ENCODE measurements around the gene PDLIM3. TPM values are rescaled to one million over a fixed set of nuclear protein-coding genes. Genes with fewer than 3 reads are reported as not detected.
A peak's percentile ranks its signal among the peaks of the same experiment; 100 is the strongest.
"Not testable (repeated sequence)": the region's sequence is repeated elsewhere in the genome, so short reads cannot be mapped to it uniquely, and the experiment has no call there.

Gene PDLIM3
- total RNA-seq, 2 donors from 2014 or later, result 4.3 to 30.8 TPM

GRCh38 chr4:185531654-185532053 lies 3.7 kb downstream of the PDLIM3 start:
- ATAC-seq, DNase-seq: not testable (repeated sequence)
- intact Hi-C loops (cut with DNase I, micrococcal nuclease), result loop anchor here in 1 of 2 donors (10.0 kb wide), 1 partner anchor 63 kb away; no protein-coding TSS in a partner anchor

- ATAC-seq (peak; percentile 76), DNase-seq (no peak)
- intact Hi-C loops (cut with DNase I, micrococcal nuclease), result no loop called here
Measured at GRCh38 chr4:185529413-185529812, 5.9 kb downstream of the PDLIM3 start.

- no peak for ATAC-seq
- intact Hi-C loops (cut with DNase I, micrococcal nuclease), result no loop called here
Measured at GRCh38 chr4:185524888-185525863, 10.1 kb downstream of the PDLIM3 start.

GRCh38 chr4:185523862-185524261 lies 11.4 kb downstream of the PDLIM3 start:
- intact Hi-C loops (cut with DNase I, micrococcal nuclease), result no loop called here
- DNase-seq (no peak), ATAC-seq (no peak)

More at GRCh38 chr4:185524888-185525863, 10.1 kb downstream of the PDLIM3 start:
- DNase-seq, result no peak

- DNase-seq (no peak), ATAC-seq (no peak)
- intact Hi-C loops (cut with DNase I, micrococcal nuclease), result no loop called here
Measured at GRCh38 chr4:185522451-185522850, 12.9 kb downstream of the PDLIM3 start.

GRCh38 chr4:185520119-185520518 lies 15.2 kb downstream of the PDLIM3 start:
- DNase-seq (no peak), ATAC-seq (no peak)
- intact Hi-C loops (cut with DNase I, micrococcal nuclease), result no loop called here

GRCh38 chr4:185518494-185518893 lies 16.8 kb downstream of the PDLIM3 start:
- intact Hi-C loops (cut with DNase I, micrococcal nuclease), result no loop called here
- DNase-seq (no peak), ATAC-seq (no peak)

- intact Hi-C loops (cut with DNase I, micrococcal nuclease), result no loop called here
- ATAC-seq (no peak), DNase-seq (no peak)
Measured at GRCh38 chr4:185518069-185518468, 17.2 kb downstream of the PDLIM3 start.

- ATAC-seq, result no peak
- intact Hi-C loops (cut with DNase I, micrococcal nuclease), result no loop called here
- DNase-seq, result no peak
Measured at GRCh38 chr4:185515248-185515647, 20.1 kb downstream of the PDLIM3 start.

GRCh38 chr4:185514182-185514697 lies 21.1 kb downstream of the PDLIM3 start:
- DNase-seq, result no peak
- intact Hi-C loops (cut with DNase I, micrococcal nuclease), result no loop called here
- ATAC-seq, result peak; percentile 44

- intact Hi-C loops (cut with DNase I, micrococcal nuclease), result no loop called here
- ATAC-seq (peak; percentile 96), DNase-seq (peak in 1 of 2 donors; percentile 39)
Measured at GRCh38 chr4:185513489-185514181, 21.7 kb downstream of the PDLIM3 start.

GRCh38 chr4:185512516-185512915 lies 22.8 kb downstream of the PDLIM3 start:
- no peak for ATAC-seq
- intact Hi-C loops (cut with DNase I, micrococcal nuclease), result no loop called here
- DNase-seq, result no peak

GRCh38 chr4:185511243-185511642 lies 24.1 kb downstream of the PDLIM3 start:
- ATAC-seq; DNase-seq; intact Hi-C loops (cut with DNase I, micrococcal nuclease): not testable (repeated sequence)

GRCh38 chr4:185510806-185511205 lies 24.5 kb downstream of the PDLIM3 start:
- ATAC-seq (no peak), DNase-seq (no peak)
- intact Hi-C loops (cut with DNase I, micrococcal nuclease), result no loop called here

- DNase-seq, result no peak
- intact Hi-C loops (cut with DNase I, micrococcal nuclease), result no loop called here
- ATAC-seq, result peak; percentile 22
Measured at GRCh38 chr4:185508181-185508580, 27.1 kb downstream of the PDLIM3 start.

- DNase-seq (no peak), ATAC-seq (no peak)
- intact Hi-C loops (cut with DNase I, micrococcal nuclease), result no loop called here
Measured at GRCh38 chr4:185506422-185506821, 28.9 kb downstream of the PDLIM3 start.

- ATAC-seq (peak; percentile 99), DNase-seq (peak; percentile 79 to 85)
- intact Hi-C loops (cut with DNase I, micrococcal nuclease), result no loop called here
Measured at GRCh38 chr4:185504098-185505047, 30.9 kb downstream of the PDLIM3 start.

GRCh38 chr4:185502386-185502785 lies 32.9 kb downstream of the PDLIM3 start:
- intact Hi-C loops (cut with DNase I, micrococcal nuclease), result no loop called here
- no peak for ATAC-seq
- DNase-seq, result no peak
